Skin of body (tissue), 2 donors: ENCODE results near the gene NDUFB10. TPM values are rescaled to one million over a fixed set of nuclear protein-coding genes. Genes with fewer than 3 reads are reported as not detected.
"Not testable (repeated sequence)": the region's sequence is repeated elsewhere in the genome, so short reads cannot be mapped to it uniquely, and the experiment has no call there.

Experiments used
- DNase-seq: peaks from one replicate; lab custom pipeline; 2025; lab: John Stamatoyannopoulos, UW
- total RNA-seq: library from RNA; depleted of rRNA; stranded (reverse); fragments of >200 nt; gene quantifications from one replicate; pipeline ENCODE4 v1.2.3, GENCODE V29; 2014

Gene NDUFB10
- total RNA-seq, 1 donor from 2014 or later = 72.4 TPM

- no peak for DNase-seq
These were observed 35.2 kb upstream of the NDUFB10 start for GRCh38 chr16:1924095-1924494.

- no peak for DNase-seq
These were observed 33.1 kb upstream of the NDUFB10 start for GRCh38 chr16:1926271-1926670.

GRCh38 chr16:1929105-1929504, 30.2 kb upstream of the NDUFB10 start:
- DNase-seq = no peak

GRCh38 chr16:1929578-1930337, 29.6 kb upstream of the NDUFB10 start:
- DNase-seq = peak; percentile 88

- no peak for DNase-seq
These were observed 29.0 kb upstream of the NDUFB10 start for GRCh38 chr16:1930338-1930720.

- no peak for DNase-seq
These were observed 27.0 kb upstream of the NDUFB10 start for GRCh38 chr16:1932050-1933028.

- no peak for DNase-seq
These were observed 26.2 kb upstream of the NDUFB10 start for GRCh38 chr16:1933097-1933661.

- no peak for DNase-seq
These were observed 22.3 kb upstream of the NDUFB10 start for GRCh38 chr16:1936945-1937479.

- no peak for DNase-seq
These were observed 21.0 kb upstream of the NDUFB10 start for GRCh38 chr16:1938316-1938715.

- no peak for DNase-seq
These were observed 20.4 kb upstream of the NDUFB10 start for GRCh38 chr16:1938910-1939309.

- not testable (repeated sequence) for DNase-seq
These were observed 19.5 kb upstream of the NDUFB10 start for GRCh38 chr16:1939833-1940232.

- no peak for DNase-seq
These were observed 18.8 kb upstream of the NDUFB10 start for GRCh38 chr16:1940273-1941161.

- no peak for DNase-seq
These were observed 17.9 kb upstream of the NDUFB10 start for GRCh38 chr16:1941162-1942046.

GRCh38 chr16:1942047-1942809, 17.1 kb upstream of the NDUFB10 start:
- no peak for DNase-seq

GRCh38 chr16:1942810-1943726, 16.3 kb upstream of the NDUFB10 start, which contains the start of gene MSRB1:
MSRB1 (minus strand) TSS chr16:1943199; CDS start chr16:1943156, 43 bp downstream.
- peak; percentile 94 for DNase-seq

GRCh38 chr16:1944612-1945199, 14.6 kb upstream of the NDUFB10 start:
- DNase-seq = no peak
